Measurements from ENCODE around the gene NDUFB4. TPM values are rescaled to one million over a fixed set of nuclear protein-coding genes. Genes with fewer than 3 reads are reported as not detected.

The NDUFB4 gene
- total and polyA plus RNA-seq, 9 of the 15 experiments (the other 6 are each of a cell fraction or from before 2014, with no cell fraction given), result 124 to 670 (median 227) TPM

DNA sequence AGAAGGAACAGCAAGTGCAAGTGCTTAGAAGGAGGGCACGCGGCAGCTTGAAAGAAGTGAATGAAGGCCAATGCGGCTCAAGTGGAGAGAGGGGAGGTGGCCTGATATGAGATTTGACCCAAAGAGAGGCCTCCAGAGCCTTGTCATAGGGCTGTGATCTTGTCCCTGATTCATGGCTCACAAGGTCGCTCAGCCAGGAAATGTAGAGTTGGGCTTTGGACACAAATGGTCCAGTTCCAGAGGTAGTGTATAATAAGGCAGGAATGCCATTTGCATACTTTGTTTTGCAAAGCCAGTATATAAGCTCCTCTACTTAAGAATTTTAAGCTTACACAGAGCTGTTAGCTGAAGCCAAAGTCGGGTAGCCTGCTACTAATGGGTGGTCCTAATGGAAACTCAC lies 52.2 kb downstream of the NDUFB4 start:
- H2AFZ ChIP-seq (ENCODE audit: low read depth, low read length), result peak overlapping the region; percentile 20
- BruUV-seq (replicated peaks), result no TSS peak
- WGBS (ENCODE audit: insufficient coverage, low coverage, missing lambda C conversion rate), result 39% methylated on average over 5 of the region's 5 CpGs
- H3K4me2 ChIP-seq (ENCODE audit: insufficient read depth, low read length), result no peak overlapping the region
- intact Hi-C loops (cut with micrococcal nuclease), result no loop called here
- no peaks in the 10 kb centered on the region for H4K20me1 ChIP-seq (replicated peaks; ENCODE audit: control insufficient read depth, insufficient read depth, low read length)
- H3K9ac ChIP-seq (ENCODE audit: insufficient read depth in 1 of 2, low read depth in 2 of 2, low read length in 2 of 2), result no peak overlapping the region
- ATAC-seq (peak; percentile 50), FAIRE-seq (no peak), DNase-seq (ENCODE audit: extremely low read depth in 1 of 4, low spot score in 3 of 4) (no peak)
- H3K27me3 ChIP-seq (ENCODE audit: control insufficient read depth in 2 of 2, insufficient read depth in 2 of 2, low read length in 2 of 2), result no peaks in the 10 kb centered on the region
- peaks cover 0 to 31% of the 10 kb centered on the region in 2 experiments; a peak in 4 of 5 replicates for H3K4me1 ChIP-seq (replicated peaks in 1 of 2; ENCODE audit: control insufficient read depth in 2 of 2, insufficient read depth in 2 of 2, low read length in 2 of 2)
- H3K36me3 ChIP-seq (ENCODE audit: control insufficient read depth, insufficient read depth, low read length), result no peaks in the 10 kb centered on the region
- ChIA-PET CTCF (ENCODE audit: low intra/inter-chr PET ratio) (no interaction called here), POLR2A (no interaction called here)
- no peaks in the 10 kb centered on the region for H3K9me1 ChIP-seq (ENCODE audit: control insufficient read depth, insufficient read depth, low read length)
- no peak overlapping the region for H3K4me3 ChIP-seq
- in situ Hi-C loops (cut with MboI), result no loop called here
- no peak overlapping the region for H3K27ac ChIP-seq (ENCODE audit: extremely low read depth, low read depth, low read length)
- no peaks in the 10 kb centered on the region for H3K9me3 ChIP-seq (replicated peaks; ENCODE audit: control insufficient read depth, insufficient read depth, low read depth, low read length)
- no peaks in the 10 kb centered on the region for H3K79me2 ChIP-seq (ENCODE audit: control insufficient read depth, insufficient read depth, low read length)
- TF ChIP-seq CREM (IDR thresholded peaks at IDR 0.05; ENCODE audit: low read depth) (no peak), DMBX1 (CRISPR knock-in tag; IDR thresholded peaks at IDR 0.05; ENCODE audit: borderline replicate concordance) (no peak), MECOM (CRISPR knock-in tag; IDR thresholded peaks at IDR 0.05) (0 out of 2 replicates have a peak, but pooled peaks have one; percentile 20)

DNA sequence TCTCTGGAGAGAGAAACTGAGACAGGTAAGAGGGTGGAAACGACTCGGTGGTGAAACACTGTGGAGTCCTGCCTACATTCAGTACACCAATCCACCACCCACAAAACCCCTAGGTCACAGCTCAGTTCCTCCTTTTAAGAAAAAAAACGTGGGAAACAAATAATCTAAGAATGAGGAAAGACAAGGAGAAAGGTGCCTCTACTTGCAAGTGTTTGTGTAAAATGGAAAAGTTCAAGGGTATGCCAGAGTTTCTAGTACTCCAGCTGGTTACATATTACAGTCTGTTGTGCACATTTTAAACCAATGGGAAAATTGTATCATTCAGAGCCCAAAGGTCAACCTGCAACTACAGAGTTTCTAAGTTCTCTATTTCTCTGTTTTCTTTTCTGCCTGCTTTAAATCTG lies 53.7 kb downstream of the NDUFB4 start:
- no peaks in the 10 kb centered on the region for H3K79me2 ChIP-seq (ENCODE audit: control insufficient read depth, insufficient read depth, low read length)
- in situ Hi-C loops (cut with MboI), result no loop called here
- 15% methylated on average over 2 of the region's 3 CpGs for WGBS (ENCODE audit: insufficient coverage, low coverage, missing lambda C conversion rate)
- no peak overlapping the region for H2AFZ ChIP-seq (ENCODE audit: low read depth, low read length)
- CTCF ChIA-PET (ENCODE audit: low intra/inter-chr PET ratio), result no interaction called here
- no peaks in the 10 kb centered on the region for H3K36me3 ChIP-seq (ENCODE audit: control insufficient read depth, insufficient read depth, low read length)
- no peaks in the 10 kb centered on the region for H4K20me1 ChIP-seq (replicated peaks; ENCODE audit: control insufficient read depth, insufficient read depth, low read length)
- POLR2A ChIA-PET, result no interaction called here
- no peak overlapping the region for H3K27ac ChIP-seq (ENCODE audit: extremely low read depth, low read depth, low read length)
- no peak for FAIRE-seq
- no peaks in the 10 kb centered on the region for H3K27me3 ChIP-seq (ENCODE audit: control insufficient read depth in 2 of 2, insufficient read depth in 2 of 2, low read length in 2 of 2)
- BruUV-seq (replicated peaks), result no TSS peak
- no peaks in the 10 kb centered on the region for H3K9me1 ChIP-seq (ENCODE audit: control insufficient read depth, insufficient read depth, low read length)
- intact Hi-C loops (cut with micrococcal nuclease), result no loop called here
- peaks cover 0 to 19% of the 10 kb centered on the region in 2 experiments; a peak in 4 of 5 replicates for H3K4me1 ChIP-seq (replicated peaks in 1 of 2; ENCODE audit: control insufficient read depth in 2 of 2, insufficient read depth in 2 of 2, low read length in 2 of 2)
- H3K9ac ChIP-seq (ENCODE audit: insufficient read depth in 1 of 2, low read depth in 2 of 2, low read length in 2 of 2), result no peak overlapping the region
- H3K4me2 ChIP-seq (ENCODE audit: insufficient read depth, low read length), result no peak overlapping the region
- no peaks in the 10 kb centered on the region for H3K9me3 ChIP-seq (replicated peaks; ENCODE audit: control insufficient read depth, insufficient read depth, low read depth, low read length)
- no peak for ATAC-seq
- no peak overlapping the region for H3K4me3 ChIP-seq
- no peak for DNase-seq (ENCODE audit: extremely low read depth in 1 of 4, low spot score in 3 of 4)
- TF ChIP-seq RCOR1 (IDR thresholded peaks at IDR 0.05; ENCODE audit: borderline replicate concordance in 1 of 2, low read depth in 2 of 2, low read length in 2 of 2) (no peak), ZNF77 (CRISPR knock-in tag; IDR thresholded peaks at IDR 0.05) (no peak), SAP30 (IDR thresholded peaks at IDR 0.05; ENCODE audit: borderline replicate concordance, insufficient read depth, low read depth, low read length, poor library complexity, severe bottlenecking) (no peak), KLF10 (CRISPR knock-in tag; IDR thresholded peaks at IDR 0.05) (no peak), HNRNPUL1 (IDR thresholded peaks at IDR 0.05; ENCODE audit: low read length) (no peak), RFX5 (IDR thresholded peaks at IDR 0.05; ENCODE audit: low read depth, low read length) (no peak), ETV5 (CRISPR knock-in tag; IDR thresholded peaks at IDR 0.05; ENCODE audit: low read depth) (no peak)
- TF ChIP-seq, protein P1, sequence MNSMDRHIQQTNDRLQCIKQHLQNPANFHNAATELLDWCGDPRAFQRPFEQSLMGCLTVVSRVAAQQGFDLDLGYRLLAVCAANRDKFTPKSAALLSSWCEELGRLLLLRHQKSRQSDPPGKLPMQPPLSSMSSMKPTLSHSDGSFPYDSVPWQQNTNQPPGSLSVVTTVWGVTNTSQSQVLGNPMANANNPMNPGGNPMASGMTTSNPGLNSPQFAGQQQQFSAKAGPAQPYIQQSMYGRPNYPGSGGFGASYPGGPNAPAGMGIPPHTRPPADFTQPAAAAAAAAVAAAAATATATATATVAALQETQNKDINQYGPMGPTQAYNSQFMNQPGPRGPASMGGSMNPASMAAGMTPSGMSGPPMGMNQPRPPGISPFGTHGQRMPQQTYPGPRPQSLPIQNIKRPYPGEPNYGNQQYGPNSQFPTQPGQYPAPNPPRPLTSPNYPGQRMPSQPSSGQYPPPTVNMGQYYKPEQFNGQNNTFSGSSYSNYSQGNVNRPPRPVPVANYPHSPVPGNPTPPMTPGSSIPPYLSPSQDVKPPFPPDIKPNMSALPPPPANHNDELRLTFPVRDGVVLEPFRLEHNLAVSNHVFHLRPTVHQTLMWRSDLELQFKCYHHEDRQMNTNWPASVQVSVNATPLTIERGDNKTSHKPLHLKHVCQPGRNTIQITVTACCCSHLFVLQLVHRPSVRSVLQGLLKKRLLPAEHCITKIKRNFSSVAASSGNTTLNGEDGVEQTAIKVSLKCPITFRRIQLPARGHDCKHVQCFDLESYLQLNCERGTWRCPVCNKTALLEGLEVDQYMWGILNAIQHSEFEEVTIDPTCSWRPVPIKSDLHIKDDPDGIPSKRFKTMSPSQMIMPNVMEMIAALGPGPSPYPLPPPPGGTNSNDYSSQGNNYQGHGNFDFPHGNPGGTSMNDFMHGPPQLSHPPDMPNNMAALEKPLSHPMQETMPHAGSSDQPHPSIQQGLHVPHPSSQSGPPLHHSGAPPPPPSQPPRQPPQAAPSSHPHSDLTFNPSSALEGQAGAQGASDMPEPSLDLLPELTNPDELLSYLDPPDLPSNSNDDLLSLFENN (IDR thresholded peaks at IDR 0.05; ENCODE audit: low read depth in 2 of 2, low read length in 2 of 2), result no peak
- TF ChIP-seq, protein P2, sequence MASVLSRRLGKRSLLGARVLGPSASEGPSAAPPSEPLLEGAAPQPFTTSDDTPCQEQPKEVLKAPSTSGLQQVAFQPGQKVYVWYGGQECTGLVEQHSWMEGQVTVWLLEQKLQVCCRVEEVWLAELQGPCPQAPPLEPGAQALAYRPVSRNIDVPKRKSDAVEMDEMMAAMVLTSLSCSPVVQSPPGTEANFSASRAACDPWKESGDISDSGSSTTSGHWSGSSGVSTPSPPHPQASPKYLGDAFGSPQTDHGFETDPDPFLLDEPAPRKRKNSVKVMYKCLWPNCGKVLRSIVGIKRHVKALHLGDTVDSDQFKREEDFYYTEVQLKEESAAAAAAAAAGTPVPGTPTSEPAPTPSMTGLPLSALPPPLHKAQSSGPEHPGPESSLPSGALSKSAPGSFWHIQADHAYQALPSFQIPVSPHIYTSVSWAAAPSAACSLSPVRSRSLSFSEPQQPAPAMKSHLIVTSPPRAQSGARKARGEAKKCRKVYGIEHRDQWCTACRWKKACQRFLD (CRISPR knock-in tag; IDR thresholded peaks at IDR 0.05), result no peak

All from K562 (cell line).